Glutamatergic neuron (in vitro differentiated cells): ENCODE data around the gene CDH22. TPM values are rescaled to one million over a fixed set of nuclear protein-coding genes. Genes with fewer than 3 reads are reported as not detected.

Experiments used
- DNase-seq: peaks from one replicate; pipeline ENCODE4 v3.0.0; 2022
- H3K27ac Mint-ChIP-seq: one replicate; pipeline ENCODE4 v1.8.0; 2020; ENCODE audit warnings: mild to moderate bottlenecking, mixed read lengths, inconsistent platforms; ENCODE audit not compliant: unreplicated experiment
- H3K27me3 Mint-ChIP-seq: one replicate; pipeline ENCODE4 v1.8.0; 2020; ENCODE audit warnings: mild to moderate bottlenecking, moderate library complexity, mixed read lengths, inconsistent platforms; ENCODE audit not compliant: unreplicated experiment
- H3K36me3 Mint-ChIP-seq: one replicate; pipeline ENCODE4 v1.8.0; 2020; ENCODE audit warnings: mild to moderate bottlenecking, mixed read lengths, inconsistent platforms; ENCODE audit not compliant: unreplicated experiment
- H3K4me1 Mint-ChIP-seq: one replicate; pipeline ENCODE4 v1.8.0; 2020; ENCODE audit warnings: mild to moderate bottlenecking, low read depth, mixed read lengths, inconsistent platforms; ENCODE audit not compliant: unreplicated experiment
- H3K4me3 Mint-ChIP-seq: one replicate; pipeline ENCODE4 v1.8.0; 2020; ENCODE audit warnings: mild to moderate bottlenecking, mixed read lengths, inconsistent platforms; ENCODE audit not compliant: unreplicated experiment
- H3K9me3 Mint-ChIP-seq: one replicate; pipeline ENCODE4 v1.8.0; 2020; ENCODE audit warnings: mild to moderate bottlenecking, moderate library complexity, mixed read lengths, inconsistent platforms; ENCODE audit not compliant: unreplicated experiment
- CTCF ChIP-seq: fragments of 200-600 bp; sonication (generic); IDR thresholded peaks from one replicate; pipeline ENCODE4 v1.5.0; 2021; ENCODE audit not compliant: partially characterized antibody, unreplicated experiment
- total RNA-seq: library from RNA; stranded (reverse); fragmentation: NEBNext Ultra II Directional; extraction: Animal tissue kit (Norgen Biotek cat#: 25700); gene quantifications from one replicate; pipeline ENCODE4 v1.2.1, GENCODE V29; 2021; ENCODE audit not compliant: unreplicated experiment

Gene CDH22
- total RNA-seq, 1 donor from 2014 or later, result 7.9 TPM

DNA sequence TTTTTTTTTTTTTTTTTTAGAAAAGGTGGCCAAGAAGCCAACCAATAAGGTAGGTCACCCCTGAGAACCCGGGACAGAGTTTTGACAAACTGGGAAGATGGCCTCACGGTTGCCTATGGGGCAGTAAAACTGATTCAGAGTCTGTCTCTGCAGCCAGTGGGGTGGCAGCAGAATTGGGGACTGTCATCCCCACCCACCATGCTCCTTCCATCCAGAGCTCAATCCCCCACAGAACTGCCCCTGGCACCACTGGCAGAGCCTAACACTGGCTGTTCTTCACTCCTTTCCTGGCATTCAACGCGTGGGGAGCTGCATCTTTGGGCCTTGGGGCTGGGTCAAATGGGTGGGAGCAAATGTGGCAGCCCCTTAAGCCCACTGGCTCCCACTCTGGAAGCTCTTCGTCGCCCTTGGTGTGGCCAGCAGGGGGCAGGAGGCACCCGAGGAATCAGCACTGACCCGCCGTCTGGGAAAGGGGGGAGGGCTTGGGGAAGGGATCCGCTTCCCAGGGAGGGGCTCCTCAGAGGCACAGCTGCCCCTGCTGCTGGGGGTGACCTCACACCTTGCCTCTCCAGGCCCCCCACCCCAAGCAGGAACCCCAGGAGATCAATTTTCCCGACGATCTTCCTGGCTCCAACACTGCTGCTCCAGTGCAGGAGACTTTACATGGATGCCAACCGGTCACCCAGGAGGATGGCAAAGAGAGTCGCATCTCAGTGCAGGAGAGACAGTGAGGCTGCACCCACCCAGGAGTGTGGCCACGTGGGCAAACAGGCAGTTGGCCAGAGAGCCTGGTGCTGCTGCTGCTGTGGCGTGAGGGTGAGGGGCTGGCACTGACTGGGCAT lies 179.8 kb downstream of the CDH22 start:
- H3K36me3 Mint-ChIP-seq, result no peaks in the 10 kb centered on the region
- peaks cover 4% of the 10 kb centered on the region for H3K9me3 Mint-ChIP-seq
- peaks cover 7% of the 10 kb centered on the region for H3K27me3 Mint-ChIP-seq

GRCh38 chr20:46127396-46128010 lies 180.8 kb downstream of the CDH22 start:
- H3K9me3 Mint-ChIP-seq, result peaks cover 2% of the 10 kb centered on the region
- peak overlapping the region; percentile 38 for H3K27ac Mint-ChIP-seq
- H3K36me3 Mint-ChIP-seq, result no peaks in the 10 kb centered on the region
- no peak for TF ChIP-seq CTCF
- peak overlapping the region; percentile 22 for H3K4me3 Mint-ChIP-seq
- peaks cover 28% of the 10 kb centered on the region for H3K4me1 Mint-ChIP-seq
- H3K27me3 Mint-ChIP-seq, result peaks cover 12% of the 10 kb centered on the region
- peak; percentile 18 for DNase-seq

More for the DNA sequence above, 179.8 kb downstream of the CDH22 start:
- H3K4me1 Mint-ChIP-seq, result peaks cover 28% of the 10 kb centered on the region
- peak; percentile 76 for DNase-seq
- H3K4me3 Mint-ChIP-seq, result no peak overlapping the region
- TF ChIP-seq CTCF, result peak; percentile 84
- H3K27ac Mint-ChIP-seq, result no peak overlapping the region

- no peak for TF ChIP-seq CTCF
- H3K4me3 Mint-ChIP-seq, result no peak overlapping the region
- peaks cover 26% of the 10 kb centered on the region for H3K4me1 Mint-ChIP-seq
- H3K36me3 Mint-ChIP-seq, result no peaks in the 10 kb centered on the region
- H3K27me3 Mint-ChIP-seq, result peaks cover 7% of the 10 kb centered on the region
- H3K27ac Mint-ChIP-seq, result no peak overlapping the region
- H3K9me3 Mint-ChIP-seq, result peaks cover 2% of the 10 kb centered on the region
- peak; percentile 0 for DNase-seq
Observed at GRCh38 chr20:46126440-46127056, 181.8 kb downstream of the CDH22 start.

Other genes starting within 250 kb of the CDH22 start
- gene NCOA5, start 218.5 kb downstream of the CDH22 start, total RNA-seq, result 42.9 TPM
- 1.2 TPM for gene CD40, start 190.2 kb downstream of the CDH22 start, total RNA-seq
- gene ELMO2, start 98.1 kb upstream of the CDH22 start, total RNA-seq, result 60.3 TPM
- gene ZNF334, start 205.1 kb upstream of the CDH22 start, total RNA-seq, result 32.9 TPM
- not detected for gene OCSTAMP, start 242.2 kb upstream of the CDH22 start, total RNA-seq